GM12865 (cell line): Measurements from ENCODE around the gene PDE11A.

Experiments used
- DNase-seq: peaks from one replicate; pipeline ENCODE4 v3.0.0; 2010; ENCODE audit warnings: low read depth
- H3K4me3 ChIP-seq: 2 replicates; pipeline ENCODE4 v1.5.1; 2011; ENCODE audit warnings: mild to moderate bottlenecking, low read depth, low read length, control low read depth
- TF ChIP-seq, protein P1 (sequence below): IDR thresholded peaks from 2 replicates; pipeline ENCODE4 v1.5.1; 2011; ENCODE audit warnings: low read length, control low read depth, low read depth, inconsistent platforms; ENCODE audit not compliant: insufficient read depth; ENCODE audit errors: missing control alignments

The PDE11A gene

DNA sequence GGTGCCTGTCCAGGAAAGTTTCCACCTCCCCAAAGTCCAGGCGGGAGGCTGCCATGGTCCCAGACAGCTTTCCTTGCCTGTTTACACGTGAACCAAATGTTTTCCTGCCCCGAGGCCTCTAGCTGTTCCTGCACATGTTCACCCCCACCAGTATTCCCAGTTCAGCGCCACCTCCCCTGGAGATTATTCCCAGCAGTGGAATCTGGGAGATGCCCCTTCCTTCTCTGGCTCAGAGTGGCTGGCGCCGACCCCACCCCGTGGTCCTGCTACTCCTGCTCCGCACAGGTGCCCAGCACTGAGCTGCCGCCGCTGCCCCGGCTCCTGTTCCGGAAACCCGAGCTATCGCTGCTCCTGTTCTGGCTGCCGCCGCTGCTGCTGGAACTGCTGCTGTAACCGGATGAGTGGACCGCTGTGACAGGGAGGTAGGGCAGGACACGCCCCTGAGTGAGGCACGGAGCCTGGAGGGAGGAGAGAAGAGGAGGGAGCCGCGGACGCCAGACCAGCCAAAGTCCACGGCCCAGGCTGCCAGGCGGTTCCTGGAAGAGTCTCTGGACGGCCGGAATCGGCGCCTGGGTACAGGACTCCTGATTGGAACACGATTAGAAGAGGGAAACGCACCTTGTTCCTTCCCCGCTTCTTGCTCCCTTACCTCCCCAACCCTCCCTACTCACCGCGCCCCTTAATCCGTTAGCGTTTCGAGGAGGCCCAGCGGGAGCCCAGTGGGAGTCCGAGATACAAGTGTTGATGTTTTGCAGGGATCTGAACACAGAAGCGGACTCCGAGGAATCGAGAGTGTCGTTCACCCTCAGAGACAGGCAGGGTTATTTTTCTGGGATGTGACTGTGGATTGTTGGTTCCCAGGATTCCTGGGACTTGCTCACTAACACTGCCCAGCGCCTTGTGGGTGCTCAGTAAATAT lies at the start of gene PDE11A:
Gene PDE11A (minus strand): TSS at position 395 of the 919 bp plus-strand sequence. CDS start 340 bp downstream, at position 55.
- peak; percentile 30 for DNase-seq
- TF ChIP-seq, protein P1, sequence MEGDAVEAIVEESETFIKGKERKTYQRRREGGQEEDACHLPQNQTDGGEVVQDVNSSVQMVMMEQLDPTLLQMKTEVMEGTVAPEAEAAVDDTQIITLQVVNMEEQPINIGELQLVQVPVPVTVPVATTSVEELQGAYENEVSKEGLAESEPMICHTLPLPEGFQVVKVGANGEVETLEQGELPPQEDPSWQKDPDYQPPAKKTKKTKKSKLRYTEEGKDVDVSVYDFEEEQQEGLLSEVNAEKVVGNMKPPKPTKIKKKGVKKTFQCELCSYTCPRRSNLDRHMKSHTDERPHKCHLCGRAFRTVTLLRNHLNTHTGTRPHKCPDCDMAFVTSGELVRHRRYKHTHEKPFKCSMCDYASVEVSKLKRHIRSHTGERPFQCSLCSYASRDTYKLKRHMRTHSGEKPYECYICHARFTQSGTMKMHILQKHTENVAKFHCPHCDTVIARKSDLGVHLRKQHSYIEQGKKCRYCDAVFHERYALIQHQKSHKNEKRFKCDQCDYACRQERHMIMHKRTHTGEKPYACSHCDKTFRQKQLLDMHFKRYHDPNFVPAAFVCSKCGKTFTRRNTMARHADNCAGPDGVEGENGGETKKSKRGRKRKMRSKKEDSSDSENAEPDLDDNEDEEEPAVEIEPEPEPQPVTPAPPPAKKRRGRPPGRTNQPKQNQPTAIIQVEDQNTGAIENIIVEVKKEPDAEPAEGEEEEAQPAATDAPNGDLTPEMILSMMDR: no peak
- no peak within 1 kb of the TSS for H3K4me3 ChIP-seq

DNA sequence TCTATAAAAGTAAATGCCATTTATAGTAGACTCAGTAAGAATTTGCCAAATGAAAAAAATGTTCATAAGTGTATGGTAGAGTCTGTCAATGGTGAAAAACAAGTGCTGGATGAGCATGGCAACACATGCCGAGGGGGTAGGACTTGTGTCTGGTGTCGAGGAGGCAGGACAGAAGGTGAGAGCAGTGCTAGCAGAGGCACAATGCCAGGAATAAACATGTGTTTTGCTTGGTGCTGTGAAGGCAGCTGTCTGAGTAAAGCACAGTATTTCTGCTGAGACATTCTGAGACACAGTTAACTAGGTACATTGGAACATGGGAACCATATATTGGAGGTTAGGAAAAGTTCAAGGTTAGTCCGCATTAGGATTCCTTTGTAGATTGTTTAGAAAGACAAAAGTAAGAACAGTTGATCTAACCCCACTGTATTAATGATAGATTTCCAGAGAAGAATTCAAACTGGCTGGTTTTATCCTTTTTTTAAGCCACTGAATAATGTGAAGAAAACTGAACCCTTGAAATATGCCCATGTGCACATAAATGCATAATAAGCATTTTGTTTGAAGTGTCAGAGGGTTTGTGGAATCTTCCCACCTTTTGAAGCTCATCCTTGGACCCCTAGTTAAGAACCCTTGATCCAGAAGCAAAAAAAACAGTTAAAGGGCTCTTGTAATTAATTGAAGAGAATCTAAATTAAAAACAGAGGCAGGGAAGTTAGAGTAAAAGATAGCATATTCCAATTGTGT lies 46.8 kb upstream of the PDE11A start:
- H3K4me3 ChIP-seq: no peak overlapping the region
- TF ChIP-seq, protein P1: no peak
- no peak for DNase-seq

DNA sequence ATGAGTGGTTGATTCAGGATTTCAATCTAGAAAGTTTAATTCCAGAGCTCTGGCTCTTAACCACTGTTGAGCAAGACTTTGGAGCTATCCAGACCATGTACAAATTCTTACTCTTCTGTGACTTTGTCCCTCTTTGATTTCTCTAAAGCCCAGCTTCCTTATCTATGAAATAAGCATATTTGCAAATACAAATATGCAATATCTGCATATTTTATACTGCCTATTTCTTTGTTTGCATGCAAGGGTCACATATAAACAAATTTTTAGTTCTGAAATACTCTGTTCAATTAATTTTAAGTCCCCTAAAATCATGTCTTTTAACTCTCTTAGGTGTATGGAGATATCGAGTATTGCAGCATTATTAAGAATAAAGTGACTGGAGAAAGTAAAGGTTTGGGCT lies 45.1 kb upstream of the PDE11A start:
- TF ChIP-seq, protein P1: no peak
- DNase-seq: no peak
- H3K4me3 ChIP-seq: no peak overlapping the region

DNA sequence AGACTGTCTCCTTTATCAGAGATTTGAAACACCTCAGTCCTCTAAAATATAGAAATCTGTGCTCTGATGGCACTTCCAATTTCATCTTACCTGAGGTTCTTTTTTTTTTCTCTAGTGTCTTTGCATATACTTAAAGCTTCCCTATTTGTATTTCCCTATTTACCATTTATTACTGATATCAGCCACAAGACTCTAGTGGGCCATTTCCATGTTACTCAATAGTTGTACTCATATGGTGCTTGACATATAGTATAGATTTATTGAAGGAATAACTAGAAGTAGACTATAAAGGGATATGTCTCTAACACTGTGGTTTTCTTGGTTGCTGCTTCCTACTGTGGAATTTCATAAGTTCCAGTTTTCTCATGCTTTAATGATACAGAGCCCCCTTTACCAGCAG lies 42.7 kb upstream of the PDE11A start:
- no peak for DNase-seq
- H3K4me3 ChIP-seq: no peak overlapping the region
- TF ChIP-seq, protein P1: no peak

DNA sequence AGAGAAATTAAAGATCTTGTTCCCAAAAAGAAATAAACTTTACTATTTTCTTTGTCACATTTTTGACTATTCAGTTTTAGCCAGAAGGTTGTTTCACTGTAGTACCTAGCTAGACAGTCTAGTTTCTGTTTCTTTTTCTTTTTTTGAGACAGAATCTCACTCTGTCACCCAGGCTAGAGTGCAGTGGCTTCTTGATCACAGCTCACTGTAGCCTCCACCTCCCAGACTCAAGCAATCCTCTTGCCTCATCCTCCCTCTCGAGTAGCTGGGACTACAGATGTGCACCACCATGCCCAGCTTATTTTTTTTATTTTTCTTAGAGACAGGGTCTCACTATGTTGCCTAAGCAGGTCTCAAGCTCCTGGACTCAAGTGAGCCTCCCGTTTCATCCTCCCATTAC lies 41.9 kb upstream of the PDE11A start:
- H3K4me3 ChIP-seq: peak overlapping the region; percentile 89
- peak; percentile 41 for DNase-seq
- TF ChIP-seq, protein P1: no peak

DNA sequence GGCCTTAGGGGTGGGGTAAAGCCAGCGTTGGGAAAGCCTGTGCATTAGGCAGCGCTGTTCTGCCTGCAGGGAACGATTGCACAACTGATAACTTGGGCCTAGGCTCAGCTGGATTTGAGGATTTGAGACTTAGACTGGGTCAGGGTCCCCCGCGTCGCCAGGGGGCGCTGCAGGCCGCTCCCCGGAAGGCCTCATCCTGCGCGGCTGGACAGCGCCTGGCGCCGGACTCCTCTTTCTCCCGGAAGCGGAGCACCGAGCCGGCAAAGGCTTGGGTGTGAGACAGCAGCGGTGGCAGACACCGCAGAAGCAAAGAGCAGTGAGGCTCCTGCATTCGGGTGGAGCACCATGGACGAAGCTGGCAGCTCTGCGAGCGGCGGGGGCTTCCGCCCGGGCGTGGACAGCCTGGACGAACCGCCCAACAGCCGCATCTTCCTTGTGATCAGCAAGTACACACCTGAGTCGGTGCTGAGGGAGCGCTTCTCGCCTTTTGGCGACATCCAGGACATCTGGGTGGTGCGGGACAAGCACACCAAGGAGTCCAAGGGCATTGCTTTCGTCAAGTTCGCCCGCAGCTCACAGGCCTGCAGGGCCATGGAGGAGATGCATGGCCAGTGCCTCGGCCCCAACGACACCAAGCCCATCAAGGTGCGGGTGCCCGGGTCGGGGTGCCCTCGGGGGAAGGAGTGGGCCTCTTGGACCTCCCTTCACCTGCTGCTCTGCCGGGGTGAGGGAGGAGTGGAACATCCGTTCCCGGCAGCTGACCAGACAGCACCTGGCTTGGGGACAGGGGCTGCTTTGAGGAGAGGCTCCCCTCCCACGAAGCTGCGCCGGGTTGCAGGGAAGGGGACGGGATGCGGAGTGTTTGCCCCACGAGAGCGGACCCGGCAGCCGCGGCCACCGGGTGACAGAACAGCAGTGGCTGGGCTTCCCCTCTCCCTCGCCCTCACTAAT lies 39.9 kb upstream of the PDE11A start, which contains the start of gene RBM45:
Gene RBM45 (plus strand): TSS at position 236 of the 951 bp plus-strand sequence. CDS start 110 bp downstream, at position 346.
- H3K4me3 ChIP-seq: peak within 1 kb of the TSS; percentile 89
- TF ChIP-seq, protein P1: peak; percentile 100
- peak; percentile 95 for DNase-seq
